IMR-90 (cell line): Measurements from ENCODE around the gene GNAI2. TPM values are rescaled to one million over a fixed set of nuclear protein-coding genes. Genes with fewer than 3 reads are reported as not detected.
A peak's percentile ranks its signal among the peaks of the same experiment; 100 is the strongest.

Experiments used
- ATAC-seq: fragments of 200-7000 bp; cut with Tn5 transposase; 2 replicates; pipeline ENCODE4 v1.9.1; 2020; ENCODE audit warnings: low read depth, mild to moderate bottlenecking, moderate library complexity
- BruUV-seq: library from RNA; stranded (reverse); fragments of 400-500 nt; replicated peaks from 2 replicates; lab custom pipeline; 2021; lab: Mats Ljungman, UMichigan
- CTCF ChIA-PET: fragments of 300-600 bp; formaldehyde crosslinking; extraction: SDS; loops from one replicate; lab custom pipeline; 2021; ENCODE audit warnings: antibody characterized with exemption; lab: Yijun Ruan, JAX
- POLR2A ChIA-PET: fragments of 300-600 bp; sonication (Branson Sonifier 250); formaldehyde crosslinking; loops from one replicate; lab custom pipeline; 2022; ENCODE audit warnings: antibody characterized with exemption; ENCODE audit not compliant: unreplicated experiment; lab: Charles Lee
- DNase-seq: peaks from one replicate; pipeline ENCODE4 v3.0.0; 2013
- H2AFZ ChIP-seq: replicated peaks from 2 replicates; pipeline ENCODE3; 2013; ENCODE audit warnings: low read length, mild to moderate bottlenecking; ENCODE audit not compliant: poor library complexity
- H2AK5ac ChIP-seq: 2 replicates; pipeline ENCODE4 v1.6.1; 2013; ENCODE audit warnings: low read depth, low read length, inconsistent platforms
- H2AK9ac ChIP-seq: replicated peaks from 2 replicates; pipeline ENCODE3; 2013; ENCODE audit warnings: mild to moderate bottlenecking, low read depth, low read length, moderate library complexity; ENCODE audit not compliant: poor library complexity
- H2BK120ac ChIP-seq: 2 replicates; pipeline ENCODE4 v1.6.1; 2013; ENCODE audit warnings: low read depth, low read length, inconsistent platforms
- H2BK15ac ChIP-seq: 3 replicates; pipeline ENCODE4 v1.6.1; 2013; ENCODE audit warnings: low read depth, low read length, inconsistent platforms
- H2BK20ac ChIP-seq: 2 replicates; pipeline ENCODE4 v1.6.1; 2013; ENCODE audit warnings: low read depth, mild to moderate bottlenecking, inconsistent platforms, low read length, moderate library complexity
- H2BK5ac ChIP-seq: 2 replicates; pipeline ENCODE4 v1.6.1; 2013; ENCODE audit warnings: mild to moderate bottlenecking, low read depth, low read length, inconsistent platforms; ENCODE audit not compliant: poor library complexity, severe bottlenecking
- H3K14ac ChIP-seq: replicated peaks from 2 replicates; pipeline ENCODE4 v1.6.1; 2013; ENCODE audit warnings: low read depth, low read length, inconsistent platforms
- H3K18ac ChIP-seq: 2 replicates; pipeline ENCODE4 v1.6.1; 2013; ENCODE audit warnings: low read depth, low read length, control low read depth
- H3K23ac ChIP-seq: 2 replicates; pipeline ENCODE4 v1.6.1; 2013; ENCODE audit warnings: low read depth, low read length, inconsistent platforms
- H3K27ac ChIP-seq: 2 replicates; pipeline ENCODE4 v1.5.1; 2013; ENCODE audit warnings: mild to moderate bottlenecking, control low read depth, low read length; ENCODE audit not compliant: insufficient read depth
- H3K27me3 ChIP-seq: 2 replicates; pipeline ENCODE4 v1.6.1; 2013; ENCODE audit warnings: low read length; ENCODE audit not compliant: control insufficient read depth, insufficient read depth
- H3K36me3 ChIP-seq: 2 replicates; pipeline ENCODE4 v1.6.1; 2013; ENCODE audit warnings: low read length, mixed read lengths; ENCODE audit not compliant: control insufficient read depth, insufficient read depth
- H3K4ac ChIP-seq: 2 replicates; pipeline ENCODE4 v1.6.1; 2013; ENCODE audit warnings: low read depth, low read length, inconsistent platforms
- H3K4me1 ChIP-seq: 2 replicates; pipeline ENCODE4 v1.6.1; 2013; ENCODE audit warnings: low read length, mixed read lengths; ENCODE audit not compliant: control insufficient read depth, insufficient read depth
- H3K4me2 ChIP-seq: 2 replicates; pipeline ENCODE4 v1.6.1; 2013; ENCODE audit warnings: low read depth, mild to moderate bottlenecking, control low read depth, low read length, moderate library complexity
- H3K4me3 ChIP-seq: 2 replicates; pipeline ENCODE4 v1.5.1; 2013; ENCODE audit warnings: low read depth, mild to moderate bottlenecking, control low read depth, low read length, moderate library complexity; ENCODE audit not compliant: insufficient read depth
- H3K56ac ChIP-seq: 2 replicates; pipeline ENCODE4 v1.6.1; 2013; ENCODE audit warnings: low read length, inconsistent platforms; ENCODE audit not compliant: insufficient read depth; ENCODE audit errors: extremely low read depth
- H3K79me1 ChIP-seq, 2 experiments: 2 replicates each; pipeline ENCODE4 v1.6.1; 2013; ENCODE audit warnings: low read length in 2 of 2, inconsistent platforms in 1 of 2, low read depth in 1 of 2
- H3K9ac ChIP-seq: 2 replicates; pipeline ENCODE4 v1.6.1; 2013; ENCODE audit warnings: low read depth, low read length, control low read depth
- H3K9me1 ChIP-seq: 2 replicates; pipeline ENCODE4 v1.6.1; 2013; ENCODE audit warnings: low read length, inconsistent platforms; ENCODE audit not compliant: insufficient read depth
- H3K9me3 ChIP-seq: 2 replicates; pipeline ENCODE4 v1.6.1; 2013; ENCODE audit warnings: low read length; ENCODE audit not compliant: control insufficient read depth, insufficient read depth
- H4K20me1 ChIP-seq: 2 replicates; pipeline ENCODE4 v1.6.1; 2013; ENCODE audit warnings: low read length, inconsistent platforms; ENCODE audit not compliant: insufficient read depth
- H4K5ac ChIP-seq: 2 replicates; pipeline ENCODE4 v1.6.1; 2013; ENCODE audit warnings: mild to moderate bottlenecking, low read depth, low read length, control low read depth
- H4K8ac ChIP-seq, 2 experiments: 2 replicates each; pipeline ENCODE4 v1.6.1; 2013; ENCODE audit warnings: low read depth in 2 of 2, low read length in 2 of 2, control low read depth in 1 of 2, inconsistent platforms in 1 of 2
- H4K91ac ChIP-seq: 2 replicates; pipeline ENCODE4 v1.6.1; 2013; ENCODE audit warnings: low read depth, low read length, inconsistent platforms; ENCODE audit not compliant: insufficient read depth
- BHLHE40 ChIP-seq: fragments of 150-350 bp; IDR thresholded peaks from 2 replicates; pipeline ENCODE4 v1.6.1; 2016; ENCODE audit warnings: mild to moderate bottlenecking, low read depth, low read length
- CEBPB ChIP-seq: IDR thresholded peaks from 2 replicates; pipeline ENCODE4 v1.6.1; 2012; ENCODE audit warnings: low read depth, low read length, improper control_type of control experiment
- CHD1 ChIP-seq: IDR thresholded peaks from 2 replicates; pipeline ENCODE4 v1.6.1; 2012; ENCODE audit warnings: low read depth, low read length, improper control_type of control experiment
- FOS ChIP-seq: fragments of 150-350 bp; IDR thresholded peaks from 2 replicates; pipeline ENCODE4 v1.6.1; 2016; ENCODE audit warnings: low read depth, low read length
- MAFK ChIP-seq: IDR thresholded peaks from 2 replicates; pipeline ENCODE4 v1.6.1; 2012; ENCODE audit warnings: low read depth, low read length, improper control_type of control experiment
- MAZ ChIP-seq: IDR thresholded peaks from 2 replicates; pipeline ENCODE4 v1.6.1; 2012; ENCODE audit warnings: low read depth, mild to moderate bottlenecking, low read length, improper control_type of control experiment, moderate library complexity, borderline replicate concordance
- MXI1 ChIP-seq: IDR thresholded peaks from 2 replicates; pipeline ENCODE4 v1.6.1; 2012; ENCODE audit warnings: low read depth, mild to moderate bottlenecking, low read length, moderate library complexity, borderline replicate concordance
- NFE2L2 ChIP-seq: fragments of 150-350 bp; IDR thresholded peaks from 2 replicates; pipeline ENCODE4 v1.6.1; 2016; ENCODE audit warnings: low read depth, mild to moderate bottlenecking, low read length
- POLR2A ChIP-seq: IDR thresholded peaks from 2 replicates; pipeline ENCODE4 v1.6.1; 2012; ENCODE audit warnings: mild to moderate bottlenecking, low read depth, low read length
- RAD21 ChIP-seq: IDR thresholded peaks from 2 replicates; pipeline ENCODE4 v1.6.1; 2012; ENCODE audit warnings: low read length, improper control_type of control experiment
- RCOR1 ChIP-seq: IDR thresholded peaks from 2 replicates; pipeline ENCODE4 v1.6.1; 2012; ENCODE audit warnings: mild to moderate bottlenecking, low read length, improper control_type of control experiment; ENCODE audit not compliant: insufficient replicate concordance
- RFX5 ChIP-seq: IDR thresholded peaks from 2 replicates; pipeline ENCODE4 v1.8.0; 2012; ENCODE audit warnings: low read depth, mild to moderate bottlenecking, low read length, moderate library complexity
- SMC3 ChIP-seq: fragments of 150-350 bp; IDR thresholded peaks from 2 replicates; pipeline ENCODE4 v1.6.1; 2016; ENCODE audit warnings: low read depth, mild to moderate bottlenecking, antibody characterized with exemption, low read length, moderate library complexity
- WGBS, 2 experiments: methylation state at CpG; one replicate each; pipeline versions ENCODE4 v1.1.5 to v1.1.7; 2013; ENCODE audit warnings: missing lambda C conversion rate in 2 of 2; ENCODE audit not compliant: insufficient read length in 1 of 2; ENCODE audit errors: extremely low coverage in 2 of 2; 5-methylcytosine and 5-hydroxymethylcytosine counted together
- dilution Hi-C: fragments of 300-500 bp; cut with HindIII; formaldehyde crosslinking; loops from one replicate; pipeline ENCODE4 v1.14.3; 2018; ENCODE audit warnings: low sequenced_read_pairs; ENCODE audit not compliant: unreplicated experiment
- in situ Hi-C: fragments of 300-500 bp; cut with MboI; formaldehyde crosslinking; loops from 3 replicates; pipeline ENCODE4 v1.14.3; 2019; ENCODE audit warnings: low sequenced_read_pairs, inconsistent platforms, mixed read lengths
- intact Hi-C: fragments of 100-400 bp; cut with micrococcal nuclease; formaldehyde crosslinking; loops from 2 replicates; pipeline ENCODE4 v1.10.0; 2022
- polyA plus RNA-seq, 3 experiments: library from polyadenylated mRNA; depleted of rRNA; stranded (reverse); fragments of >200 nt; gene quantifications; 2 replicates each; pipeline ENCODE4 v1.2.3, GENCODE V29; 2012; ENCODE audit warnings: low replicate concordance in 1 of 3
- total RNA-seq: library from RNA; depleted of rRNA; stranded (reverse); fragments of >200 nt; gene quantifications from 2 replicates; pipeline ENCODE4 v1.2.3, GENCODE V29; 2012
- TF ChIP-seq, protein P1 (sequence below): conservative IDR thresholded peaks from 2 replicates; pipeline ENCODE4 v1.5.1; 2012; ENCODE audit warnings: mild to moderate bottlenecking, low read depth, low read length, improper control_type of control experiment
- TF ChIP-seq, protein P2 (sequence below): fragments of 150-350 bp; IDR thresholded peaks from 2 replicates; pipeline ENCODE4 v1.6.1; 2017; ENCODE audit warnings: mild to moderate bottlenecking, antibody characterized with exemption, low read length, low read depth

GNAI2 gene
- total and polyA plus RNA-seq, 2 of the 4 experiments (the other 2 are of a cell fraction), result 867 to 1,079 TPM

- WGBS, 2 experiments, result 79% methylated on average over 11 of the region's 18 CpGs; no CpG with 5 or more reads in 1 of the 2 experiments
- peak overlapping the region; percentile 99 for H2AK9ac ChIP-seq
- H3K4me3 ChIP-seq, result no peak overlapping the region
- H3K27ac ChIP-seq, result peak overlapping the region; percentile 49
- in situ Hi-C loops, result no loop called here
- intact Hi-C loops, result loop anchor here (1.0 to 5.0 kb wide), 2 partner anchors 14 to 63 kb away; partner anchors contain the start of gene HYAL2
- H3K56ac ChIP-seq, result no peak overlapping the region
- no peaks in the 10 kb centered on the region for H3K27me3 ChIP-seq
- H3K9me1 ChIP-seq, result peaks cover 9% of the 10 kb centered on the region; the same call in 1 of the 2 replicates
- H2BK5ac ChIP-seq, result peak overlapping the region; percentile 44
- no peak overlapping the region for H3K23ac ChIP-seq
- ATAC-seq (no peak), DNase-seq (no peak)
- no peak overlapping the region for H2BK15ac ChIP-seq
- peaks cover 15 to 66% of the 10 kb centered on the region in 2 experiments for H3K79me1 ChIP-seq
- no TSS peak for BruUV-seq
- H3K36me3 ChIP-seq, result peaks cover 31% of the 10 kb centered on the region
- no peak overlapping the region for H3K14ac ChIP-seq
- no peak overlapping the region for H2BK120ac ChIP-seq
- peak overlapping the region; percentile 34; the same call in 1 of the 2 replicates for H3K4me2 ChIP-seq
- dilution Hi-C loops, result no loop called here
- 0 out of 2 replicates have a peak overlapping the region, but pooled peaks have one; percentile 67 for H3K4ac ChIP-seq
- H3K9me3 ChIP-seq, result no peaks in the 10 kb centered on the region
- H3K18ac ChIP-seq, result no peak overlapping the region
- peak overlapping the region; percentile 49 to 81; a peak in 2 of 4 replicates for H4K8ac ChIP-seq
- H2AK5ac ChIP-seq, result peak overlapping the region; percentile 59
- H2BK20ac ChIP-seq, result no peak overlapping the region
- no peak overlapping the region for H4K5ac ChIP-seq
- H4K20me1 ChIP-seq, result peaks cover 20% of the 10 kb centered on the region; the same call in 1 of the 2 replicates
- peak overlapping the region; percentile 19; the same call in 1 of the 2 replicates for H3K9ac ChIP-seq
- peaks cover 26% of the 10 kb centered on the region for H3K4me1 ChIP-seq
- H2AFZ ChIP-seq, result peak overlapping the region; percentile 89
- ChIA-PET CTCF (interaction anchor here (1.0 to 1.6 kb wide), 4 partner anchors 11 to 74 kb away, joined by 3 to 7 read pairs (median 4); no protein-coding TSS in a partner anchor), POLR2A (no interaction called here)
- peak overlapping the region; percentile 38 for H4K91ac ChIP-seq
- TF ChIP-seq RFX5 (no peak), POLR2A (no peak), MAZ (no peak), BHLHE40 (no peak), CHD1 (no peak), FOS (no peak), MAFK (no peak), MXI1 (no peak), NFE2L2 (no peak), RCOR1 (no peak), CEBPB (no peak), SMC3 (no peak), RAD21 (no peak)
- TF ChIP-seq, protein P1, sequence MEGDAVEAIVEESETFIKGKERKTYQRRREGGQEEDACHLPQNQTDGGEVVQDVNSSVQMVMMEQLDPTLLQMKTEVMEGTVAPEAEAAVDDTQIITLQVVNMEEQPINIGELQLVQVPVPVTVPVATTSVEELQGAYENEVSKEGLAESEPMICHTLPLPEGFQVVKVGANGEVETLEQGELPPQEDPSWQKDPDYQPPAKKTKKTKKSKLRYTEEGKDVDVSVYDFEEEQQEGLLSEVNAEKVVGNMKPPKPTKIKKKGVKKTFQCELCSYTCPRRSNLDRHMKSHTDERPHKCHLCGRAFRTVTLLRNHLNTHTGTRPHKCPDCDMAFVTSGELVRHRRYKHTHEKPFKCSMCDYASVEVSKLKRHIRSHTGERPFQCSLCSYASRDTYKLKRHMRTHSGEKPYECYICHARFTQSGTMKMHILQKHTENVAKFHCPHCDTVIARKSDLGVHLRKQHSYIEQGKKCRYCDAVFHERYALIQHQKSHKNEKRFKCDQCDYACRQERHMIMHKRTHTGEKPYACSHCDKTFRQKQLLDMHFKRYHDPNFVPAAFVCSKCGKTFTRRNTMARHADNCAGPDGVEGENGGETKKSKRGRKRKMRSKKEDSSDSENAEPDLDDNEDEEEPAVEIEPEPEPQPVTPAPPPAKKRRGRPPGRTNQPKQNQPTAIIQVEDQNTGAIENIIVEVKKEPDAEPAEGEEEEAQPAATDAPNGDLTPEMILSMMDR, result no peak
- TF ChIP-seq, protein P2, sequence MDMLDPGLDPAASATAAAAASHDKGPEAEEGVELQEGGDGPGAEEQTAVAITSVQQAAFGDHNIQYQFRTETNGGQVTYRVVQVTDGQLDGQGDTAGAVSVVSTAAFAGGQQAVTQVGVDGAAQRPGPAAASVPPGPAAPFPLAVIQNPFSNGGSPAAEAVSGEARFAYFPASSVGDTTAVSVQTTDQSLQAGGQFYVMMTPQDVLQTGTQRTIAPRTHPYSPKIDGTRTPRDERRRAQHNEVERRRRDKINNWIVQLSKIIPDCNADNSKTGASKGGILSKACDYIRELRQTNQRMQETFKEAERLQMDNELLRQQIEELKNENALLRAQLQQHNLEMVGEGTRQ, result no peak
These were observed 23.5 kb downstream of the GNAI2 start for GRCh38 chr3:50259432-50260026.
